EH (cell line): ENCODE measurements around the gene POLD2.
A peak's percentile ranks its signal among the peaks of the same experiment; 100 is the strongest.

ENCODE experiments used
- DNase-seq: peaks from one replicate; pipeline ENCODE4 v3.0.0-alpha.2; 2015; ENCODE audit warnings: low read depth

The POLD2 gene

GRCh38 chr7:44112997-44113763 is 10.2 kb downstream of the POLD2 start:
- DNase-seq, result no peak

GRCh38 chr7:44112231-44112996 is 10.9 kb downstream of the POLD2 start:
- DNase-seq, result no peak

- no peak for DNase-seq
Observed at GRCh38 chr7:44111761-44112160, 11.6 kb downstream of the POLD2 start.

GRCh38 chr7:44110719-44111635 is 12.4 kb downstream of the POLD2 start:
- no peak for DNase-seq

GRCh38 chr7:44109991-44110390 is 13.4 kb downstream of the POLD2 start:
- no peak for DNase-seq

GRCh38 chr7:44108768-44109750 is 14.3 kb downstream of the POLD2 start:
- DNase-seq, result no peak

GRCh38 chr7:44107961-44108767 is 15.2 kb downstream of the POLD2 start:
- no peak for DNase-seq

GRCh38 chr7:44107116-44107960 is 16.0 kb downstream of the POLD2 start:
- DNase-seq, result no peak

- DNase-seq, result no peak
Observed at GRCh38 chr7:44106311-44107065, 16.9 kb downstream of the POLD2 start.

GRCh38 chr7:44105832-44106231 is 17.5 kb downstream of the POLD2 start:
- no peak for DNase-seq

- DNase-seq, result peak; percentile 83
Observed at GRCh38 chr7:44104860-44105771, 18.2 kb downstream of the POLD2 start.

- DNase-seq, result peak; percentile 70
Observed at GRCh38 chr7:44103923-44104859, 19.2 kb downstream of the POLD2 start, which contains the start of gene AEBP1. TSS of gene AEBP1 (plus strand) at chr7:44104345. CDS start at chr7:44104666, 321 bp downstream.

GRCh38 chr7:44103566-44103922 is 19.8 kb downstream of the POLD2 start:
- DNase-seq, result no peak

GRCh38 chr7:44102846-44103565 is 20.3 kb downstream of the POLD2 start:
- no peak for DNase-seq
